GM12891 (cell line): ENCODE data around the gene APEH.

Experiments used
- PAX5 ChIP-seq: IDR thresholded peaks from 2 replicates; pipeline ENCODE4 v1.6.1; 2011; ENCODE audit warnings: low read length, moderate library complexity, mild to moderate bottlenecking; ENCODE audit not compliant: insufficient read depth, severe bottlenecking
- POLR2A ChIP-seq: IDR thresholded peaks from 2 replicates; pipeline ENCODE4 v1.6.1; 2011; ENCODE audit warnings: low read depth, low read length, control low read depth
- POLR2AphosphoS5 ChIP-seq: IDR thresholded peaks from 2 replicates; pipeline ENCODE4 v1.6.1; 2011; ENCODE audit warnings: low read depth, low read length, control low read depth
- POU2F2 ChIP-seq: IDR thresholded peaks from 2 replicates; pipeline ENCODE4 v1.6.1; 2011; ENCODE audit warnings: low read depth, mild to moderate bottlenecking, control low read depth, low read length, moderate library complexity
- TAF1 ChIP-seq: IDR thresholded peaks from 2 replicates; pipeline ENCODE4 v1.6.1; 2011; ENCODE audit warnings: low read depth, low read length, control low read depth

DNA sequence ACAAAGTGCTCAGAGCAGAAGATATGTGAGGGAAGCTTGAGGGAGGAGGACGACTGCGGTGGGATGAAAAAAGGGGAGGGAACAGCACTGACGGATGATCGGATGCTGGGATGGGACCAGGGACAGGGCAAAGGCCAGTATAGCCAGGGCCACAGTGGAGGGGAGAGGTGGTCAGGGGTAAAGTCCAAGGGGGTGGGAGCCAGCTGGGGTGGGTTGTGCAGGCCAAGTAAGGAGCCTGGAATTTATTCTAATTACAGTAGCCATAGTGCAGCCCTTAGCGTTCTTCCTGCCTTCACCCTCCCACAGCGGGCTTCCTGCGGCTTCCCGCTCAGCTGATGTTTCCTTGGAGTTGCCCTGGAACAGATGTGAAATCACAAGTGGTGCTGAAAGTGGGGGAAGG, 7.6 kb upstream of the APEH start:
- TF ChIP-seq POLR2A, result no peak
- no peak for TF ChIP-seq TAF1
- no peak for TF ChIP-seq PAX5
- TF ChIP-seq POLR2AphosphoS5, result no peak
- no peak for TF ChIP-seq POU2F2
